K562 (cell line): ENCODE results near the gene SLC25A20. TPM values are rescaled to one million over a fixed set of nuclear protein-coding genes. Genes with fewer than 3 reads are reported as not detected.
A peak's percentile ranks its signal among the peaks of the same experiment; 100 is the strongest.

Experiments used
- C11orf30 ChIP-seq: fragments of 450-650 bp; IDR thresholded peaks from 2 replicates; pipeline ENCODE4 v1.6.1; 2016; ENCODE audit warnings: low read depth, mild to moderate bottlenecking
- HOMEZ ChIP-seq: fragments of 250-450 bp; sonication (Bioruptor Pico); IDR thresholded peaks from 2 replicates; pipeline ENCODE4 v1.4.0; 2020; ENCODE audit warnings: mild to moderate bottlenecking, moderate library complexity
- KLF10 ChIP-seq: fragments of 250-450 bp; sonication (Bioruptor Pico); IDR thresholded peaks from 2 replicates; pipeline ENCODE4 v1.6.1; 2021; ENCODE audit warnings: matching md5 sums
- MBD1 ChIP-seq: fragments of 250-450 bp; sonication (Bioruptor Pico); IDR thresholded peaks from 2 replicates; pipeline ENCODE4 v1.8.0; 2022; ENCODE audit warnings: inconsistent platforms
- MECOM ChIP-seq: fragments of 250-450 bp; sonication (Bioruptor Pico); IDR thresholded peaks from 2 replicates; pipeline ENCODE4 v1.8.0; 2022; ENCODE audit warnings: inconsistent platforms
- MXI1 ChIP-seq: IDR thresholded peaks from 2 replicates; pipeline ENCODE4 v1.6.1; 2011; ENCODE audit warnings: low read depth, mild to moderate bottlenecking, improper control_type of control experiment, low read length
- NCOA2 ChIP-seq, 2 experiments: fragments of 450-650 bp; IDR thresholded peaks; 2 replicates each; pipeline ENCODE4 v1.6.1; 2018; ENCODE audit warnings: mild to moderate bottlenecking in 2 of 2, moderate library complexity in 1 of 2; ENCODE audit not compliant: partially characterized antibody in 2 of 2
- PHF21A ChIP-seq: fragments of 450-650 bp; IDR thresholded peaks from 2 replicates; pipeline ENCODE4 v1.6.1; 2017; ENCODE audit warnings: low read depth, borderline replicate concordance
- RBBP5 ChIP-seq: fragments of 200-600 bp; sonication (generic); IDR thresholded peaks from 2 replicates; pipeline ENCODE4 v1.6.1; 2012; ENCODE audit warnings: borderline replicate concordance, mild to moderate bottlenecking, low read length, control low read depth, inconsistent platforms; ENCODE audit not compliant: insufficient read depth, poor library complexity, severe bottlenecking
- SIN3A ChIP-seq, 2 experiments: fragments of 150-350 bp in 1 of 2; IDR thresholded peaks; 2 replicates each; pipeline ENCODE4 v1.6.1; 2011 to 2016; ENCODE audit warnings: borderline replicate concordance in 2 of 2, low read depth in 2 of 2, low read length in 2 of 2, mild to moderate bottlenecking in 2 of 2, moderate library complexity in 2 of 2; ENCODE audit not compliant: control insufficient read depth in 1 of 2
- SIX5 ChIP-seq, 2 experiments: IDR thresholded peaks; 2 replicates each; pipeline ENCODE4 v1.6.1; 2011; ENCODE audit warnings: low read length in 2 of 2, borderline replicate concordance in 1 of 2, low read depth in 1 of 2, mild to moderate bottlenecking in 1 of 2, moderate library complexity in 1 of 2; ENCODE audit not compliant: insufficient read depth in 1 of 2
- SREBF2 ChIP-seq: sonication (generic); formaldehyde crosslinking; IDR thresholded peaks from 2 replicates; pipeline ENCODE4 v1.4.0; 2020; ENCODE audit warnings: mild to moderate bottlenecking, missing genetic modification reagents
- TBP ChIP-seq: optimal IDR thresholded peaks from 2 replicates; pipeline ENCODE3; 2011; ENCODE audit warnings: low read depth, low read length, improper control_type of control experiment
- ZBTB1 ChIP-seq: sonication (generic); formaldehyde crosslinking; IDR thresholded peaks from 2 replicates; pipeline ENCODE4 v1.8.1; 2023; ENCODE audit warnings: missing genetic modification reagents, low read depth, mild to moderate bottlenecking, borderline replicate concordance
- ZC3H4 ChIP-seq: sonication (generic); formaldehyde crosslinking; IDR thresholded peaks from 2 replicates; pipeline ENCODE4 v1.9.0; 2021; ENCODE audit warnings: missing genetic modification reagents, borderline replicate concordance
- ZNF184 ChIP-seq: sonication (generic); formaldehyde crosslinking; IDR thresholded peaks from 2 replicates; pipeline ENCODE4 v1.5.0; 2020; ENCODE audit warnings: missing genetic modification reagents
- ZNF511 ChIP-seq: sonication (generic); formaldehyde crosslinking; IDR thresholded peaks from 2 replicates; pipeline ENCODE4 v1.8.0; 2022; ENCODE audit warnings: mild to moderate bottlenecking, missing genetic modification reagents
- ZNF592 ChIP-seq: fragments of 450-650 bp; IDR thresholded peaks from 2 replicates; pipeline ENCODE4 v1.6.1; 2017; ENCODE audit warnings: antibody characterized with exemption, mild to moderate bottlenecking
- ZNF785 ChIP-seq: fragments of 250-450 bp; sonication (Bioruptor Pico); IDR thresholded peaks from 2 replicates; pipeline ENCODE4 v1.4.0; 2020; ENCODE audit warnings: mild to moderate bottlenecking
- polyA plus RNA-seq, 8 experiments: library from polyadenylated mRNA; depleted of rRNA in 4 of 8; stranded (reverse) in 5 of 8; unstranded in 3 of 8; fragments of >200 nt; fragmentation: Nextera tagmentation in 2 of 8; fragmentation: Illumina TruSeq in 1 of 8; extraction: Ambion mirVana in 2 of 8; extraction: Trizol in 1 of 8; gene quantifications; 2 replicates each; pipeline versions ENCODE4 v1.2.1 to v1.2.3, GENCODE V29; 2011 to 2014; ENCODE audit warnings: inconsistent platforms in 1 of 8, missing spikeins in 1 of 8
- total RNA-seq, 7 experiments: library from RNA; depleted of rRNA in 6 of 7; stranded (reverse); fragments of >200 nt in 6 of 7; fragmentation: Illumina TruSeq in 2 of 7; extraction: Trizol in 2 of 7; gene quantifications; 2 replicates each; pipeline versions ENCODE4 v1.2.1 to v1.2.3, GENCODE V29; 2011 to 2021; ENCODE audit warnings: low replicate concordance in 1 of 7

SLC25A20 gene
- total and polyA plus RNA-seq, 9 of the 15 experiments (the other 6 are each of a cell fraction or from before 2014, with no cell fraction given), result 14.3 to 48.1 (median 21.6) TPM

GRCh38 chr3:48918388-48919214 is 19.9 kb upstream of the SLC25A20 start, which contains the start of gene ARIH2 (continued):
- TF ChIP-seq HOMEZ (CRISPR knock-in tag) (no peak), MECOM (CRISPR knock-in tag) (no peak), SIN3A (IDR thresholded peaks at IDR 0.05; ENCODE audit: borderline replicate concordance in 2 of 2, control insufficient read depth in 1 of 2, low read depth in 2 of 2, low read length in 2 of 2) (peak; percentile 41 to 48; a peak in 3 of 4 replicates), ZBTB1 (CRISPR knock-in tag) (0 out of 2 replicates have a peak, but pooled peaks have one; percentile 43), TBP (peak; percentile 69), ZNF511 (CRISPR knock-in tag) (no peak), PHF21A (no peak), NCOA2 (IDR thresholded peaks at IDR 0.05; ENCODE audit: partially characterized antibody in 2 of 2) (no peak), ZC3H4 (CRISPR knock-in tag) (no peak; the same call in 1 of the 2 replicates), MXI1 (0 out of 2 replicates have a peak, but pooled peaks have one; percentile 18), SIX5 (IDR thresholded peaks at IDR 0.05; ENCODE audit: borderline replicate concordance in 1 of 2, insufficient read depth in 1 of 2, low read depth in 1 of 2, low read length in 2 of 2) (no peak), SREBF2 (CRISPR knock-in tag) (no peak), C11orf30 (peak; percentile 82), KLF10 (no peak), ZNF785 (CRISPR knock-in tag) (no peak), RBBP5 (peak; percentile 99), ZNF592 (0 out of 2 replicates have a peak, but pooled peaks have one; percentile 28), ZNF184 (no peak), MBD1 (no peak)
